Spleen (tissue), 7 donors: Measurements from ENCODE around the gene AOAH.
A peak's percentile ranks its signal among the peaks of the same experiment; 100 is the strongest.

Experiments
- POLR2A ChIP-seq, 3 donors: fragments of 450-650 bp; IDR thresholded peaks; one replicate each; pipeline ENCODE4 v1.5.1; 2017; ENCODE audit warnings: antibody characterized with exemption in 3 of 3, mild to moderate bottlenecking in 1 of 3
- POLR2AphosphoS5 ChIP-seq, 3 donors: sonication (generic); formaldehyde crosslinking; IDR thresholded peaks; one replicate each; pipeline ENCODE4 v1.5.1; 2017; ENCODE audit warnings: antibody characterized with exemption in 3 of 3
- TF ChIP-seq, protein P1 (sequence below), 11 experiments: fragments of 200-600 bp in 7 of 11; fragments of 450-650 bp in 4 of 11; sonication (generic) in 4 of 11; IDR thresholded peaks in 8 of 11; conservative IDR thresholded peaks in 3 of 11; 1 replicate in 7 of 11; 2 replicates in 4 of 11; pipeline versions ENCODE4 v1.4.0 to v1.8.0; 2016 to 2021; ENCODE audit warnings: antibody characterized with exemption in 11 of 11, inconsistent platforms in 4 of 11, mild to moderate bottlenecking in 1 of 11
- donor health status: DM: no; HTN: no; CAD: no; lungs with moderate emphysema.
- donor health status: DM: no; HTN: no; CAD: no.
- donor health status: DM: no; HTN: no; CAD: no.

DNA sequence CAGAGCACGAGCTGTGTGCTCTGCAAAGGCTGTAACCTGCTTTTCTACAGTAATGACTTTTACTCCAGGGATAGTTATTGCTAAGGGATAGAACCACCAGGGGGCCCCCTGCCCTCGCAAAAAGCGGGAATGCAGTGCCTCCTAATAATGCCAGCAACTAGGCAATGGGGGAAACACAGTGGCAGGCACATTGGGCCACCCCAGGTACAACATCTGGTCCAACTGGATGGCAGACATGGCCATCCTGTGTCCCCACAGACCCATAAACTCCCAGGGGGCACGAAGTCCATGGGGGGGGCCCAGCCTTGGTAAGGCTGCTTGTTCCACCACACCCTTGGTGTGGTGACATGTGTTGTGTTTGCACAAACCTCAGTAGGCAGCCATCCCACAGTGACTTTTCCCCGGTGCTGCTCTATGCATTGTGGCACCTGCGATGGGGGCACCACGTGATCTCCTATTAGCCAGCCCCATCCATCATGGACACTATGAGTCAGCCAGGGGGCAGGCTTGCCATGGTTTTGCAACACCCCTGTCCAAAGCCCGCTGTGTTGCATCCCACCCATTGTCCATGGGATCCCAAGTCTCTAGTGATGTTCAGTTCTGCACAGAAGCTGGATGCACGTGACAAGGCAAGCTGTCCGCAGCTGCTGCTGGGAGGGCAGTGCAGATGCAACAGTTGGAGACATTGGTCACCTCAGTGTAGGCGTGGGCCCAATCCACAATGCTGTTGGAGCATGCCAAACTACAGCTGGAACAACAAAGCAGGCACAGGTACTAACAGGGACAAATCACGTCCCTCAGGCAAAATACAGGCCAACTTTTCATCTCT lies 250.6 kb downstream of the AOAH start:
- TF ChIP-seq POLR2A (IDR thresholded peaks at IDR 0.05) (no peak), POLR2AphosphoS5 (IDR thresholded peaks at IDR 0.05) (no peak)
- TF ChIP-seq, protein P1, sequence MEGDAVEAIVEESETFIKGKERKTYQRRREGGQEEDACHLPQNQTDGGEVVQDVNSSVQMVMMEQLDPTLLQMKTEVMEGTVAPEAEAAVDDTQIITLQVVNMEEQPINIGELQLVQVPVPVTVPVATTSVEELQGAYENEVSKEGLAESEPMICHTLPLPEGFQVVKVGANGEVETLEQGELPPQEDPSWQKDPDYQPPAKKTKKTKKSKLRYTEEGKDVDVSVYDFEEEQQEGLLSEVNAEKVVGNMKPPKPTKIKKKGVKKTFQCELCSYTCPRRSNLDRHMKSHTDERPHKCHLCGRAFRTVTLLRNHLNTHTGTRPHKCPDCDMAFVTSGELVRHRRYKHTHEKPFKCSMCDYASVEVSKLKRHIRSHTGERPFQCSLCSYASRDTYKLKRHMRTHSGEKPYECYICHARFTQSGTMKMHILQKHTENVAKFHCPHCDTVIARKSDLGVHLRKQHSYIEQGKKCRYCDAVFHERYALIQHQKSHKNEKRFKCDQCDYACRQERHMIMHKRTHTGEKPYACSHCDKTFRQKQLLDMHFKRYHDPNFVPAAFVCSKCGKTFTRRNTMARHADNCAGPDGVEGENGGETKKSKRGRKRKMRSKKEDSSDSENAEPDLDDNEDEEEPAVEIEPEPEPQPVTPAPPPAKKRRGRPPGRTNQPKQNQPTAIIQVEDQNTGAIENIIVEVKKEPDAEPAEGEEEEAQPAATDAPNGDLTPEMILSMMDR (IDR thresholded peaks at IDR 0.05 in 8 of 11, conservative IDR thresholded peaks at IDR 0.05 in 3 of 11) = peak in 5 of 11 experiments; percentile 21 to 44 (median 29)
